Left cardiac atrium (tissue), 4 donors: ENCODE measurements around the gene TNFSF12. TPM values are rescaled to one million over a fixed set of nuclear protein-coding genes. Genes with fewer than 3 reads are reported as not detected.

Experiments used
- ATAC-seq, 2 donors: fragments of 200-7000 bp; cut with Tn5 transposase; one replicate each; pipeline ENCODE4 v1.9.1; 2020; ENCODE audit warnings: mild to moderate bottlenecking in 2 of 2, moderate library complexity in 2 of 2
- DNase-seq: peaks from one replicate; pipeline ENCODE4 v3.0.0-alpha.2; 2020
- intact Hi-C, 2 donors: fragments of 100-400 bp; cut with DNase I; formaldehyde crosslinking; loops; one replicate each; pipeline versions ENCODE4 v1.14.1 to v1.15.1; 2022 to 2023
- total RNA-seq, 2 donors: library from RNA; stranded (reverse); fragmentation: NEBNext Ultra II Directional; extraction: Animal tissue kit (Norgen Biotek cat#: 25700); gene quantifications; one replicate each; pipeline ENCODE4 v1.2.1, GENCODE V29; 2021
- donor health status: DM: no; HTN: yes; CAD: no.
- donor health status: DM: no; HTN: yes; CAD: no; lungs with severe emphysema.
- donor health status: DM: yes; HTN: yes; CAD: no.
- donor health status: Dilated cardiomyopathy.

The TNFSF12 gene
- total RNA-seq, 2 donors from 2014 or later, result 31.0 to 47.6 TPM

GRCh38 chr17:7538050-7538449 lies 10.8 kb upstream of the TNFSF12 start:
- intact Hi-C loops, result no loop called here
- ATAC-seq (no peak), DNase-seq (no peak)

DNA sequence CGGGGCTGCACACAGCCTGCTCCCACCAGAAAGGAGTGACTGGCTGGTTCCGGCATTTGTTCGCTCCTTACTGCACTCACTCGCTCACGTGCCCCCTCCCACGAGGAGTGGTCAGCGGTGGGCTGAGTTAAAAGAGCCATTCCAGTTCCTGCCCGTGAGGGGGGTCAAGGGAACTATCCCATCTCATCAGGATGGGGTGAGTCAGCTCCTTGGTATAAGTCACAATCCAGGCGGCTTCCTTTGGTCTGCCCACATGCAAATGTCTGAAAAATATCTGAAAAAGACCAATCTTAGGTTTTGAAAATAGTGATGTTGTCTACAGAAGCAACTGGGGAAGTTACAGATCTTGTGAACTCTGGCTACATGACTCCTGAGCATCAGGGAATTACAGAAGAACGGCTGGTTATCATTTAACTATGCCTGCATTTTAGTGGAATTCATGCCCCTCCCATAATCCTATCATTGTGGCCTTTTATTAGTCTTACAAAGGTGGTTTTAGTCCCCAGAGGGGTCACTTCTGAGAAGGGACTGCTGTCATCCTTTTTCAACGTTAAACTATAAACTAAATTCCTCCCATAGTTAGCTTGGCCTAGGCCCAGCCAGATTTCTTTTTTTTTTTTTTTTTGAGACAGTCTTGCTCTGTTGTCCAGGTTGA lies 9.8 kb upstream of the TNFSF12 start:
- intact Hi-C loops, result no loop called here
- no peak for DNase-seq
- no peak for ATAC-seq

- ATAC-seq (no peak), DNase-seq (no peak)
- intact Hi-C loops, result loop anchor here in 1 of 2 donors (10.0 kb wide), 1 partner anchor 46 kb away; no protein-coding TSS in a partner anchor
Observed at GRCh38 chr17:7541074-7541621, 7.7 kb upstream of the TNFSF12 start.

- ATAC-seq, result no peak
- no peak for DNase-seq
- intact Hi-C loops, result loop anchor here in 1 of 2 donors (10.0 kb wide), 1 partner anchor 50 kb away; no protein-coding TSS in a partner anchor
Observed at GRCh38 chr17:7544911-7545310, 3.9 kb upstream of the TNFSF12 start.

- intact Hi-C loops, result loop anchor here in 1 of 2 donors (10.0 kb wide), 1 partner anchor 55 kb away; no protein-coding TSS in a partner anchor
- DNase-seq, result peak; percentile 34
- ATAC-seq, result peak; percentile 66 to 72
Observed at GRCh38 chr17:7549401-7550055, 670 bp downstream of the TNFSF12 start.

DNA sequence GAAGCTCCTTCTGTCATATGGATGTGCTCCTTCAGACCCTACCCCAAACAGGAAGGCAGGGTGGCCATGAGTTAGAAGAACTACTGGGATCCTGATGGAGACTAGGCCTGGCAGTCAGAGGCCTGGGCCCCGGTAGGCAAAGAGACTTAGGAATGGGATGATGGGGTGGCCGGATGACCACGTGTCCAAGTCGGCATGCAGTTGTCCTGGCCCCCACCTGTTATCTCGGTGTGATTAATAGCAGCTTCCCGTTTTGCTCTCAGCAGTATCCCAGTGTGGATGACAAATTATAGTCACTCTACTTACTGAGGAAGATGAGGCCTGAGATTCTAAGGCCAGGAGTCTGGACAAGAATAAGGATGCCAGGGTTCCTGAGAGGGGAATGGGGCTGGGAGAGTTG lies 1.5 kb downstream of the TNFSF12 start:
- DNase-seq (no peak), ATAC-seq (no peak)
- intact Hi-C loops, result no loop called here

- ATAC-seq (no peak), DNase-seq (no peak)
- intact Hi-C loops, result no loop called here
Observed at GRCh38 chr17:7551396-7551795, 2.5 kb downstream of the TNFSF12 start.

DNA sequence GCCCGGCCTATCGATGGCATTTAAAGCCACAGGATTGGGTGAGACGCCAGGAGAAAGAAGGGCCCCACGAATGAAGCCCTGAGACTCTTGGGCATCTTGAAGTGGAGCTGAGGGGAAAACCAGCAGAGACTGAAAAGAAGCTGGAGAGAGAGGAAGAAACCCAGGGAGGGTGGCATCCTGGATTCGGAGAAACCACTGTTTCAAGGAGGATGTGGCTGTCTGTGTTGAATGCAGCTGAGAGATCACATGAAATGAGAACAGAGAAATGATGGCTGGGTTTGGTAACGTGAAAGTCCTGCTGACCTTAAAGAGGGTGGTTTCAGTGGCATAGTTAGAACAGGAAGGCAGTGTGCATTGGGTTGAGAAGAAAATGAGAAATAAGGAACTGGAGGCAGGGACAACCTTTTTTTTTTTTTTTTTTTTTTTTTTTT lies 3.8 kb downstream of the TNFSF12 start:
- ATAC-seq (peak in 1 of 2 donors; percentile 3), DNase-seq (no peak)
- intact Hi-C loops, result no loop called here

DNA sequence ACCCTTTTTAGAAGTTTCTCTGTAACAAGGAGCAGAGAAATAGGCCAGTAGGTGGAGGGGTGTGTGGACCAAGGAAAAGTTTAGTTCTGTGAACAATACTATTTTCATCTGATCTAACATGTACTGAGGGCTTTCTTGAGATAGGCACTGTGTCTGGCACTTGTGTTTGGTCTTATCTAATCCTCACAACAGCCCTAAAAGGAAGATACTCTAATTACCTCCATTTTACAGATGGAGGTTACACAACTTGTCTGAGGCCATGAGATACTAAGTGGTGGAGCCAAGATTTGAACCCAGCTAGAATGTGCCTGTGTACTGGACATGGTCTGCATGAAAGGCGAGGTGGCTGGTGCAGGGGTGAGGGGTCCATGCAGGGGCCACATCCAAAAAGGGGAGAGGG lies 4.5 kb downstream of the TNFSF12 start:
- ATAC-seq (no peak), DNase-seq (no peak)
- intact Hi-C loops, result no loop called here

DNA sequence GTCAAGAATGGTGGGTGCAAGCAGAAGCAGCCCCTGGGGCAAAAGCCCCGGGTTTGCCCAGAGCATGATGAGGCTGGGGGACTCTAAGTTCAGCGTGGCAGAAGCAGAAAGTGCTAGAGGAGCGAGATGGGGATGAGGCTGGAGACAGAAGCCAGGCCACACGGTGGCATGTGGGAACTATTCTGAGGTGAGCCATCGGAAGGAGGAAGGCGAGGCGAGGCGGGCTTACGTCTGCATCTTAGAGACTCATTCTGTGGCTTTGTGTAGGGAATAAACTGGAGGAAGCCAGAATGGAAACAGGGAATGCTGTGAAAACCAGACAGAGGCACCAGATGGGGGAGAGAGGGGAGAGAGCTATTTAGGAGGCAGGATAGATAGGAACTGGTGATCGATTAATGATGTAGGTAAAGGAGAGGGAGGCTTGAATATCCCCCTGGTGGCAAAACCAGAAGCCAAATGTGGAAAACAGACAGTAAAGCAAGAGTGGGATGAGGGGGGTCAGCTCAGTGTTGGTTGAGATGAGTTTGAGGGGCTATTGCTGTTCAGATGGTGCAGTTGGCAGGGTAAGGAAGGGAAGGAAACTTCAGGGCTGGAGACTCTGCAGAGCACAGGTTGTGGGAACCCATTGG lies 6.6 kb downstream of the TNFSF12 start:
- ATAC-seq (no peak), DNase-seq (no peak)
- intact Hi-C loops, result loop anchor here in 1 of 2 donors (5.0 kb wide), 1 partner anchor 43 kb away; no protein-coding TSS in a partner anchor

GRCh38 chr17:7556627-7557026 lies 7.8 kb downstream of the TNFSF12 start:
- intact Hi-C loops, result loop anchor here in 1 of 2 donors (5.0 kb wide), 1 partner anchor 44 kb away; no protein-coding TSS in a partner anchor
- ATAC-seq (no peak), DNase-seq (no peak)

DNA sequence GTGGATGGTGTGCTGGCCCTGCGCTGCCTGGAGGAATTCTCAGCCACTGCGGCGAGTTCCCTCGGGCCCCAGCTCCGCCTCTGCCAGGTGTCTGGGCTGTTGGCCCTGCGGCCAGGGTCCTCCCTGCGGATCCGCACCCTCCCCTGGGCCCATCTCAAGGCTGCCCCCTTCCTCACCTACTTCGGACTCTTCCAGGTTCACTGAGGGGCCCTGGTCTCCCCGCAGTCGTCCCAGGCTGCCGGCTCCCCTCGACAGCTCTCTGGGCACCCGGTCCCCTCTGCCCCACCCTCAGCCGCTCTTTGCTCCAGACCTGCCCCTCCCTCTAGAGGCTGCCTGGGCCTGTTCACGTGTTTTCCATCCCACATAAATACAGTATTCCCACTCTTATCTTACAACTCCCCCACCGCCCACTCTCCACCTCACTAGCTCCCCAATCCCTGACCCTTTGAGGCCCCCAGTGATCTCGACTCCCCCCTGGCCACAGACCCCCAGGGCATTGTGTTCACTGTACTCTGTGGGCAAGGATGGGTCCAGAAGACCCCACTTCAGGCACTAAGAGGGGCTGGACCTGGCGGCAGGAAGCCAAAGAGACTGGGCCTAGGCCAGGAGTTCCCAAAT lies 8.4 kb downstream of the TNFSF12 start:
- intact Hi-C loops, result loop anchor here in 1 of 2 donors (5.0 kb wide), 1 partner anchor 45 kb away; no protein-coding TSS in a partner anchor
- DNase-seq, result no peak

GRCh38 chr17:7557775-7558543 lies 9.1 kb downstream of the TNFSF12 start:
- DNase-seq (peak; percentile 89), ATAC-seq (peak; percentile 57 to 64)
- intact Hi-C loops, result loop anchor here in 1 of 2 donors (5.0 kb wide), 1 partner anchor 46 kb away; no protein-coding TSS in a partner anchor

More for the DNA sequence above, 8.4 kb downstream of the TNFSF12 start:
- no peak for ATAC-seq

DNA sequence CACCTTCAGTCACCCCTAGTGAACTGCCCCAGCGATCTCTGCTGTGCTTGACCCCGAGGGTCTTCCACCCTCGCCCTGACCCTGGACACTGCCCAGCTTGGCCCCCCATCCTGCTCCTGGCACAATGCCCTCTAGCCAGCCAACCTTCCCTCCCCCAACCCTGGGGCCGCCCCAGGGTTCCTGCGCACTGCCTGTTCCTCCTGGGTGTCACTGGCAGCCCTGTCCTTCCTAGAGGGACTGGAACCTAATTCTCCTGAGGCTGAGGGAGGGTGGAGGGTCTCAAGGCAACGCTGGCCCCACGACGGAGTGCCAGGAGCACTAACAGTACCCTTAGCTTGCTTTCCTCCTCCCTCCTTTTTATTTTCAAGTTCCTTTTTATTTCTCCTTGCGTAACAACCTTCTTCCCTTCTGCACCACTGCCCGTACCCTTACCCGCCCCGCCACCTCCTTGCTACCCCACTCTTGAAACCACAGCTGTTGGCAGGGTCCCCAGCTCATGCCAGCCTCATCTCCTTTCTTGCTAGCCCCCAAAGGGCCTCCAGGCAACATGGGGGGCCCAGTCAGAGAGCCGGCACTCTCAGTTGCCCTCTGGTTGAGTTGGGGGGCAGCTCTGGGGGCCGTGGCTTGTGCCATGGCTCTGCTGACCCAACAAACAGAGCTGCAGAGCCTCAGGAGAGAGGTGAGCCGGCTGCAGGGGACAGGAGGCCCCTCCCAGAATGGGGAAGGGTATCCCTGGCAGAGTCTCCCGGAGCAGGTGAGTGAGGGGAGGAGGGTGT lies 9.9 kb downstream of the TNFSF12 start, which contains the start of gene TNFSF13:
TSS of gene TNFSF13 (plus strand) at position 207 of the 776 bp plus-strand sequence. CDS start at position 497, 290 bp downstream.
- intact Hi-C loops, result loop anchor here in 1 of 2 donors (5.0 kb wide), 1 partner anchor 46 kb away; no protein-coding TSS in a partner anchor
- ATAC-seq (peak; percentile 12 to 14), DNase-seq (peak; percentile 57)

- ATAC-seq (no peak), DNase-seq (no peak)
- intact Hi-C loops, result loop anchor here (2.0 to 10.0 kb wide), 4 partner anchors 47 to 207 kb away; partner anchors contain the start of genes FGF11 (in 2 of the 2), TMEM102 (in 2 of the 2) and KCTD11 (in 1 of the 2)
Observed at GRCh38 chr17:7559320-7560171, 10.7 kb downstream of the TNFSF12 start.
